Neural cell (in vitro differentiated cells): ENCODE data around the gene MAG. TPM values are rescaled to one million over a fixed set of nuclear protein-coding genes. Genes with fewer than 3 reads are reported as not detected.

Experiments
- H2AFZ ChIP-seq: fragments of 200-600, 300-800 bp; sonication (generic), shearing (Covaris generic); 2 replicates; pipeline ENCODE4 v1.6.0; 2014; ENCODE audit warnings: low read depth, mild to moderate bottlenecking, antibody characterized with exemption, low read length, moderate library complexity
- H3F3A ChIP-seq: fragments of 200-600 bp; shearing (Covaris generic); 2 replicates; pipeline ENCODE4 v1.6.1; 2016; ENCODE audit warnings: mild to moderate bottlenecking, moderate library complexity, mixed read lengths, antibody characterized with exemption, low read length; ENCODE audit not compliant: insufficient read depth, poor library complexity, severe bottlenecking
- H3K27ac ChIP-seq: fragments of 200-600, 300-800 bp; sonication (generic), shearing (Covaris generic); 2 replicates; pipeline ENCODE4 v1.5.1; 2014; ENCODE audit warnings: mild to moderate bottlenecking, low read length, moderate library complexity
- H3K27me3 ChIP-seq: fragments of 300-800, 200-600 bp; sonication (generic), shearing (Covaris generic); 2 replicates; pipeline ENCODE4 v1.6.0; 2014; ENCODE audit warnings: mild to moderate bottlenecking, low read depth, low read length, moderate library complexity; ENCODE audit not compliant: insufficient read depth
- H3K36me3 ChIP-seq: fragments of 300-800, 200-600 bp; sonication (generic), shearing (Covaris generic); 2 replicates; pipeline ENCODE4 v1.5.1; 2014; ENCODE audit warnings: mild to moderate bottlenecking, antibody characterized with exemption, low read length, moderate library complexity; ENCODE audit not compliant: insufficient read depth
- H3K4me2 ChIP-seq: fragments of 300-800, 200-600 bp; sonication (generic), shearing (Covaris generic); 2 replicates; pipeline ENCODE4 v1.6.0; 2014; ENCODE audit warnings: mild to moderate bottlenecking, low read length
- H3K4me3 ChIP-seq: fragments of 300-800, 200-600 bp; sonication (generic), shearing (Covaris generic); 2 replicates; pipeline ENCODE4 v1.5.1; 2014; ENCODE audit warnings: mild to moderate bottlenecking, low read length, moderate library complexity
- H3K79me2 ChIP-seq: fragments of 200-600 bp; shearing (Covaris generic); replicated peaks from 2 replicates; pipeline ENCODE4 v1.6.0; 2014; ENCODE audit warnings: mild to moderate bottlenecking, low read length, moderate library complexity; ENCODE audit not compliant: insufficient read depth
- H3K9ac ChIP-seq: fragments of 300-800, 200-600 bp; sonication (generic), shearing (Covaris generic); 2 replicates; pipeline ENCODE4 v1.6.1; 2016; ENCODE audit warnings: mild to moderate bottlenecking, low read length, mixed read lengths
- H3K9me2 ChIP-seq: fragments of 200-600 bp; shearing (Covaris generic); 2 replicates; pipeline ENCODE4 v1.6.1; 2016; ENCODE audit warnings: mild to moderate bottlenecking, low read length, mixed read lengths; ENCODE audit not compliant: insufficient read depth
- H3K9me3 ChIP-seq: fragments of 200-600, 300-800 bp; sonication (generic), shearing (Covaris generic); 2 replicates; pipeline ENCODE4 v1.6.1; 2016; ENCODE audit warnings: mild to moderate bottlenecking, mixed run types, low read length, moderate library complexity, mixed read lengths
- H4K20me1 ChIP-seq: fragments of 200-600 bp; shearing (Covaris generic); 2 replicates; pipeline ENCODE4 v1.6.1; 2016; ENCODE audit warnings: mild to moderate bottlenecking, mixed run types; ENCODE audit not compliant: insufficient read depth
- CTCF ChIP-seq: fragments of 450-650 bp; IDR thresholded peaks from 2 replicates; pipeline ENCODE4 v1.5.1; 2014; ENCODE audit warnings: antibody characterized with exemption, mild to moderate bottlenecking, moderate library complexity; ENCODE audit not compliant: poor library complexity, severe bottlenecking
- EP300 ChIP-seq: fragments of 450-650 bp; conservative IDR thresholded peaks from 2 replicates; pipeline ENCODE4 v1.6.1; 2014; ENCODE audit warnings: antibody characterized with exemption, mild to moderate bottlenecking, moderate library complexity; ENCODE audit not compliant: poor library complexity, severe bottlenecking
- EZH2 ChIP-seq: fragments of 200-600, 300-800 bp; shearing (Covaris generic), sonication (generic); IDR thresholded peaks from 2 replicates; pipeline ENCODE4 v1.6.1; 2014; ENCODE audit warnings: antibody characterized with exemption, low read length, borderline replicate concordance, mild to moderate bottlenecking; ENCODE audit not compliant: insufficient read depth, poor library complexity, severe bottlenecking
- MXI1 ChIP-seq: fragments of 450-650 bp; conservative IDR thresholded peaks from 2 replicates; pipeline ENCODE4 v1.6.1; 2014; ENCODE audit warnings: antibody characterized with exemption, mild to moderate bottlenecking; ENCODE audit not compliant: poor library complexity, severe bottlenecking
- POLR2AphosphoS5 ChIP-seq: IDR thresholded peaks from 2 replicates; pipeline ENCODE4 v1.6.1; 2012
- RAD21 ChIP-seq: fragments of 450-650 bp; conservative IDR thresholded peaks from 2 replicates; pipeline ENCODE4 v1.6.1; 2014; ENCODE audit warnings: antibody characterized with exemption, mild to moderate bottlenecking, moderate library complexity
- REST ChIP-seq: IDR thresholded peaks from 2 replicates; pipeline ENCODE4 v1.6.1; 2012; ENCODE audit warnings: borderline replicate concordance
- SMC3 ChIP-seq: fragments of 450-650 bp; conservative IDR thresholded peaks from 2 replicates; pipeline ENCODE4 v1.6.1; 2014; ENCODE audit warnings: antibody characterized with exemption, mild to moderate bottlenecking, moderate library complexity; ENCODE audit not compliant: poor library complexity
- TAF1 ChIP-seq: IDR thresholded peaks from 2 replicates; pipeline ENCODE4 v1.6.1; 2012; ENCODE audit warnings: low read depth
- polyA plus RNA-seq: library from polyadenylated mRNA; depleted of rRNA; stranded (reverse); fragments of >200 nt; gene quantifications from 2 replicates; pipeline ENCODE4 v1.2.3, GENCODE V29; 2014

Gene MAG
- polyA plus RNA-seq, 1 donor from 2014 or later: not detected

GRCh38 chr19:35297515-35297848, 5.5 kb downstream of the MAG start:
- TF ChIP-seq MXI1: no peak
- H3K27me3 ChIP-seq: no peaks in the 10 kb centered on the region
- no peak overlapping the region for H3K4me2 ChIP-seq
- H3F3A ChIP-seq: no peaks in the 10 kb centered on the region
- no peak overlapping the region for H3K9ac ChIP-seq
- H3K4me3 ChIP-seq: no peak overlapping the region
- no peak overlapping the region for H2AFZ ChIP-seq
- no peaks in the 10 kb centered on the region for H3K79me2 ChIP-seq
- no peaks in the 10 kb centered on the region for H3K9me3 ChIP-seq
- no peaks in the 10 kb centered on the region for H3K36me3 ChIP-seq
- no peaks in the 10 kb centered on the region for H4K20me1 ChIP-seq
- H3K9me2 ChIP-seq: no peaks in the 10 kb centered on the region
- no peak overlapping the region for H3K27ac ChIP-seq

GRCh38 chr19:35297922-35298321, 6.0 kb downstream of the MAG start:
- TF ChIP-seq SMC3: no peak
- TF ChIP-seq EP300: no peak
- TF ChIP-seq TAF1: no peak
- no peak for TF ChIP-seq REST
- TF ChIP-seq RAD21: no peak
- TF ChIP-seq MXI1: no peak
- TF ChIP-seq POLR2AphosphoS5: no peak
- no peak for TF ChIP-seq EZH2
- TF ChIP-seq CTCF: no peak
- no peak overlapping the region for H3K9ac ChIP-seq
- no peak overlapping the region for H2AFZ ChIP-seq

GRCh38 chr19:35298561-35298972, 6.6 kb downstream of the MAG start:
- Histone ChIP-seq H3K27me3 (no peaks in the 10 kb centered on the region), H2AFZ (no peak overlapping the region), H3K9ac (no peak overlapping the region), H4K20me1 (no peaks in the 10 kb centered on the region), H3K27ac (no peak overlapping the region), H3K9me3 (no peaks in the 10 kb centered on the region), H3K79me2 (no peaks in the 10 kb centered on the region), H3F3A (no peaks in the 10 kb centered on the region), H3K4me3 (no peak overlapping the region), H3K4me2 (no peak overlapping the region), H3K36me3 (no peaks in the 10 kb centered on the region), H3K9me2 (no peaks in the 10 kb centered on the region)
- TF ChIP-seq RAD21: no peak

More at GRCh38 chr19:35297922-35298321, 6.0 kb downstream of the MAG start:
- Histone ChIP-seq H4K20me1 (no peaks in the 10 kb centered on the region), H3F3A (no peaks in the 10 kb centered on the region), H3K9me3 (no peaks in the 10 kb centered on the region), H3K4me2 (no peak overlapping the region), H3K27ac (no peak overlapping the region), H3K27me3 (no peaks in the 10 kb centered on the region), H3K4me3 (no peak overlapping the region), H3K36me3 (no peaks in the 10 kb centered on the region), H3K9me2 (no peaks in the 10 kb centered on the region), H3K79me2 (no peaks in the 10 kb centered on the region)
